ENCODE data around the gene SIRPB2. TPM values are rescaled to one million over a fixed set of nuclear protein-coding genes. Genes with fewer than 3 reads are reported as not detected.

The SIRPB2 gene
- total RNA-seq, 4 donors from 2014 or later = 0.94 to 6.2 (median 1.5) TPM

DNA sequence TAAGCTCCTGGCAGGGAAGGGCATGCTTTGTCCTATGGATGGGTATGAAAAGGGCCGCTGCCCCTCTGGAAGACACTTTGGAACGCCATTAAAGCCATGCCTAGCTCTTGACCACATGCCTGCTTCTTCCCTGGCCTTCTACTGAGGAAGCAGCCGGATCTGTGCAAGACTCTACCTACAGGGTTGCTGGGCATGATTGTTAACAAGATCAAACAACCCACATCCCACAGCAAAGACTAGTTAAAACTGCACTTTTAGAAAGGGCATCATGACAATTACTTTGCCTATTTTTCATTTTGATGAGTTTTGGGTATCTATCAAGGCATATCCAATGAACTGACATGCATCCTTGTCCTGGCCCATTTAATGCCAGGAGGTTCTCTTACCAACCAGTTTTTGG, 50.1 kb downstream of the SIRPB2 start:
- Histone ChIP-seq H3K9me3 (no peaks in the 10 kb centered on the region), H3K27ac (no peak overlapping the region), H3K4me1 (no peaks in the 10 kb centered on the region), H3K27me3 (no peaks in the 10 kb centered on the region), H3K4me3 (no peak overlapping the region), H3K36me3 (peaks cover 2 to 65% of the 10 kb centered on the region in 2 donors)
- ATAC-seq (no peak), DNase-seq (no peak)
- TF ChIP-seq CTCF (IDR thresholded peaks at IDR 0.05 in 4 of 5, conservative IDR thresholded peaks at IDR 0.05 in 1 of 5) = no peak
- TF ChIP-seq POLR2A (IDR thresholded peaks at IDR 0.05) = no peak
- intact Hi-C loops (cut with DNase I; ENCODE audit: low total_unique reads) = no loop called here
- in situ Hi-C loops (cut with MboI; ENCODE audit: low sequenced_read_pairs in 4 of 4) = no loop called here

- DNase-seq (no peak), ATAC-seq (no peak)
- in situ Hi-C loops (cut with MboI; ENCODE audit: low sequenced_read_pairs in 4 of 4) = no loop called here
- Histone ChIP-seq H3K9me3 (no peaks in the 10 kb centered on the region), H3K27me3 (no peaks in the 10 kb centered on the region), H3K27ac (no peak overlapping the region), H3K36me3 (peaks cover 0 to 54% of the 10 kb centered on the region in 2 donors), H3K4me1 (peaks cover 0 to 2% of the 10 kb centered on the region in 2 donors), H3K4me3 (no peak overlapping the region)
- intact Hi-C loops (cut with DNase I; ENCODE audit: low total_unique reads) = no loop called here
- TF ChIP-seq POLR2A (IDR thresholded peaks at IDR 0.05) = no peak
- no peak for TF ChIP-seq CTCF (IDR thresholded peaks at IDR 0.05 in 4 of 5, conservative IDR thresholded peaks at IDR 0.05 in 1 of 5)
Measured at GRCh38 chr20:1440024-1440423, 51.2 kb downstream of the SIRPB2 start.

GRCh38 chr20:1438361-1438760, 52.9 kb downstream of the SIRPB2 start:
- Histone ChIP-seq H3K9me3 (no peaks in the 10 kb centered on the region), H3K27me3 (no peaks in the 10 kb centered on the region), H3K4me1 (peaks cover 0 to 3% of the 10 kb centered on the region in 2 donors), H3K4me3 (no peak overlapping the region), H3K27ac (no peak overlapping the region), H3K36me3 (peaks cover 0 to 46% of the 10 kb centered on the region in 2 donors)
- TF ChIP-seq CTCF (IDR thresholded peaks at IDR 0.05 in 4 of 5, conservative IDR thresholded peaks at IDR 0.05 in 1 of 5) (no peak), POLR2A (IDR thresholded peaks at IDR 0.05) (no peak)
- in situ Hi-C loops (cut with MboI; ENCODE audit: low sequenced_read_pairs in 4 of 4) = loop anchor here (5.0 to 10.0 kb wide), 3 partner anchors 121 to 126 kb away; no protein-coding TSS in a partner anchor
- intact Hi-C loops (cut with DNase I; ENCODE audit: low total_unique reads) = no loop called here
- no peak for DNase-seq
- no peak for ATAC-seq

DNA sequence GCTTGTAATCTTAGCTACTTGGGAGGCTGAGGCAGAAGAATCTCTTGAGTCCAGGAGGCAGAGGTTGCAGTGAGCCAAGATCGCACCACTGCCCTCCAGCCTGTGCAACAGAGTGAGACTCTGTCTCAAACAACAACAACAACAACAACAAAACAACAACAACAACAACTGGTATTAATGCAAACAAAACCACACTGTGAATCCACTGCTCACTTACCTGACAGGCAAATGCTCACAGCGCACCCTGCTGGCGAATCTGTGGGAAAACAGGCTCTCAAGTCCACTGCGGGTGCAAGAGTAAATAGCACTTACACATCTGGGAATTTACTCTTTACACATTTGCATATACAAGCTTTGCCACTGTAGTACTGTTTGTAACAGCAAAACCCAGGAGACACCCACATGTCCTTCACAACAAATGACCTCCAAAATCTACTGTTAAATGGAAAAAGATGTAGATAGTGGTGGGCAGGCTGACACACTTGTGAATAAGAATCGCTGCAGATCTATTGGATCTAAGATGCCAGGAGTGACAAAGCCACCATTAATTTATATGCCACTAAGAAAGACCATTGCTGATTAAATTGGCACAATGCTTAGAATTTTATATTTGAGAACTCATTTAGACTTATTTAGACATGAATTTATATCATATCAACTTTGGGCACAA, 53.9 kb downstream of the SIRPB2 start:
- in situ Hi-C loops (cut with MboI; ENCODE audit: low sequenced_read_pairs in 4 of 4) = loop anchor here (5.0 to 10.0 kb wide), 3 partner anchors 120 to 125 kb away; no protein-coding TSS in a partner anchor

More for the DNA sequence above, 53.9 kb downstream of the SIRPB2 start:
- no peak overlapping the region for H3K4me3 ChIP-seq
- no peaks in the 10 kb centered on the region for H3K27me3 ChIP-seq
- ATAC-seq (peak; percentile 69 to 74), DNase-seq (peak; percentile 41 to 59)
- H3K27ac ChIP-seq = no peak overlapping the region
- no peak for TF ChIP-seq POLR2A (IDR thresholded peaks at IDR 0.05)
- TF ChIP-seq CTCF (IDR thresholded peaks at IDR 0.05 in 4 of 5, conservative IDR thresholded peaks at IDR 0.05 in 1 of 5) = peak; percentile 75 to 86 (median 81)
- H3K36me3 ChIP-seq = peaks cover 0 to 36% of the 10 kb centered on the region in 2 donors
- peaks cover 0 to 3% of the 10 kb centered on the region in 2 donors for H3K4me1 ChIP-seq
- no peaks in the 10 kb centered on the region for H3K9me3 ChIP-seq
- intact Hi-C loops (cut with DNase I; ENCODE audit: low total_unique reads) = loop anchor here (1.0 kb wide), 1 partner anchor 124 kb away; no protein-coding TSS in a partner anchor
